Endothelial cell of umbilical vein (primary cell): ENCODE results near the gene FRY. TPM values are rescaled to one million over a fixed set of nuclear protein-coding genes. Genes with fewer than 3 reads are reported as not detected.

Experiments used
- BruUV-seq: library from RNA; stranded (reverse); fragments of 400-500 nt; replicated peaks from 2 replicates; lab custom pipeline; 2021; lab: Mats Ljungman, UMichigan
- CTCF ChIA-PET: fragments of 300-600, 350-600 bp; sonication (Branson Sonifier 250); formaldehyde crosslinking; loops from one replicate; lab custom pipeline; 2021; ENCODE audit warnings: antibody characterized with exemption, inconsistent platforms; lab: Charles Lee
- POLR2A ChIA-PET: fragments of 300-600, 350-600 bp; sonication (Branson Sonifier 250); formaldehyde crosslinking; loops from one replicate; lab custom pipeline; 2021; ENCODE audit warnings: antibody characterized with exemption, inconsistent platforms; lab: Charles Lee
- DNase-seq: peaks from one replicate; pipeline ENCODE4 v3.0.0-alpha.2; 2011; ENCODE audit warnings: low read depth, low spot score
- FAIRE-seq: peaks from 2 replicates; lab custom pipeline; 2011; peaks lifted over from hg19 to GRCh38; lab: Jason Lieb, UNC
- H2AFZ ChIP-seq: 2 replicates; pipeline ENCODE4 v1.6.0; 2012; ENCODE audit warnings: low read depth, low read length, control low read depth, inconsistent platforms
- H3K27ac ChIP-seq: 2 replicates; pipeline ENCODE4 v1.5.1; 2011; ENCODE audit warnings: low read depth, mild to moderate bottlenecking, control low read depth, low read length, moderate library complexity; ENCODE audit not compliant: insufficient read depth
- H3K27me3 ChIP-seq, 2 experiments: 2 replicates each; pipeline versions ENCODE4 v1.6.0 to v1.6.1; 2011; ENCODE audit warnings: low read length in 2 of 2, mixed read lengths in 1 of 2; ENCODE audit not compliant: control insufficient read depth in 2 of 2, insufficient read depth in 2 of 2
- H3K36me3 ChIP-seq, 2 experiments: 2 replicates in 1 of 2; 3 replicates in 1 of 2; pipeline ENCODE4 v1.5.1; 2011; ENCODE audit warnings: low read length in 2 of 2, mild to moderate bottlenecking in 1 of 2, moderate library complexity in 1 of 2; ENCODE audit not compliant: control insufficient read depth in 2 of 2, insufficient read depth in 2 of 2; ENCODE audit errors: extremely low read depth in 1 of 2
- H3K4me1 ChIP-seq: 3 replicates; pipeline ENCODE4 v1.5.1; 2011; ENCODE audit warnings: mild to moderate bottlenecking, low read length; ENCODE audit not compliant: control insufficient read depth, insufficient read depth; ENCODE audit errors: extremely low read depth
- H3K4me2 ChIP-seq: 2 replicates; pipeline ENCODE4 v1.6.1; 2011; ENCODE audit warnings: low read length, control low read depth, mixed read lengths; ENCODE audit not compliant: insufficient read depth
- H3K4me3 ChIP-seq, 3 experiments: fragments of 200-600 bp in 1 of 3; sonication (generic), shearing (Covaris generic) in 1 of 3; replicated peaks in 1 of 3; 2 replicates each; pipeline ENCODE4 v1.5.1; 2011 to 2016; ENCODE audit warnings: control low read depth in 3 of 3, low read length in 3 of 3, mild to moderate bottlenecking in 2 of 3, inconsistent platforms in 1 of 3, low read depth in 1 of 3, moderate library complexity in 1 of 3; ENCODE audit not compliant: insufficient read depth in 1 of 3
- H3K79me2 ChIP-seq: 2 replicates; pipeline ENCODE4 v1.6.0; 2012; ENCODE audit warnings: low read length, inconsistent platforms; ENCODE audit not compliant: control insufficient read depth, insufficient read depth
- H3K9ac ChIP-seq: replicated peaks from 2 replicates; pipeline ENCODE3; 2011; ENCODE audit warnings: low read length, control low read depth; ENCODE audit not compliant: insufficient read depth; ENCODE audit errors: extremely low read depth
- H3K9me1 ChIP-seq: replicated peaks from 3 replicates; pipeline ENCODE4 v1.6.0; 2011; ENCODE audit warnings: mild to moderate bottlenecking, low read length; ENCODE audit not compliant: control insufficient read depth, insufficient read depth; ENCODE audit errors: extremely low read depth
- H3K9me3 ChIP-seq: replicated peaks from 2 replicates; pipeline ENCODE4 v1.5.1; 2012; ENCODE audit warnings: low read length, inconsistent platforms; ENCODE audit not compliant: control insufficient read depth, insufficient read depth
- H4K20me1 ChIP-seq: replicated peaks from 2 replicates; pipeline ENCODE3; 2011; ENCODE audit warnings: mild to moderate bottlenecking, low read length; ENCODE audit not compliant: control insufficient read depth, insufficient read depth; ENCODE audit errors: extremely low read depth
- CTCF ChIP-seq, 2 donors: IDR thresholded peaks; 1 replicate in 1 of 2; 2 replicates in 1 of 2; pipeline ENCODE4 v1.5.1; 2011; ENCODE audit warnings: low read length in 2 of 2, mild to moderate bottlenecking in 2 of 2, moderate library complexity in 2 of 2, control low read depth in 1 of 2, inconsistent platforms in 1 of 2, low read depth in 1 of 2; ENCODE audit not compliant: insufficient read depth in 1 of 2; ENCODE audit errors: extremely low read depth in 1 of 2
- EZH2 ChIP-seq: IDR thresholded peaks from 2 replicates; pipeline ENCODE4 v1.6.1; 2012; ENCODE audit warnings: borderline replicate concordance, low read depth, mild to moderate bottlenecking, moderate library complexity, low read length, inconsistent platforms; ENCODE audit not compliant: severe bottlenecking
- FOS ChIP-seq: IDR thresholded peaks from 2 replicates; pipeline ENCODE4 v1.6.1; 2011; ENCODE audit warnings: mild to moderate bottlenecking, low read length, moderate library complexity, borderline replicate concordance; ENCODE audit not compliant: insufficient read depth
- GATA2 ChIP-seq: IDR thresholded peaks from 2 replicates; pipeline ENCODE4 v1.7.0; 2011; ENCODE audit warnings: low read depth, mild to moderate bottlenecking, moderate library complexity, mixed read lengths, low read length; ENCODE audit not compliant: insufficient read length, insufficient read depth
- JUN ChIP-seq: IDR thresholded peaks from 2 replicates; pipeline ENCODE4 v1.6.1; 2011; ENCODE audit warnings: borderline replicate concordance, low read depth; ENCODE audit not compliant: insufficient read length, insufficient read depth
- MAX ChIP-seq: IDR thresholded peaks from 2 replicates; pipeline ENCODE4 v1.6.1; 2011; ENCODE audit not compliant: insufficient read depth, insufficient read length
- MYC ChIP-seq: IDR thresholded peaks from one replicate; pipeline ENCODE4 v1.6.1; 2011; ENCODE audit warnings: mild to moderate bottlenecking, low read depth, low read length
- POLR2A ChIP-seq: IDR thresholded peaks from 2 replicates; pipeline ENCODE4 v1.6.1; 2012; ENCODE audit warnings: low read depth, mild to moderate bottlenecking, control low read depth, low read length
- POLR2AphosphoS5 ChIP-seq: IDR thresholded peaks from 2 replicates; pipeline ENCODE4 v1.6.1; 2012; ENCODE audit warnings: low read depth, mild to moderate bottlenecking, control low read depth, low read length, moderate library complexity; ENCODE audit not compliant: insufficient read depth
- dilution Hi-C: fragments of 300-500 bp; cut with MboI; formaldehyde crosslinking; loops from one replicate; pipeline ENCODE4 v1.15.0; 2019; ENCODE audit warnings: low sequenced_read_pairs; ENCODE audit not compliant: extremely low pct_ligation_motif_present
- intact Hi-C: fragments of 100-400 bp; cut with micrococcal nuclease; formaldehyde crosslinking; loops from one replicate; pipeline ENCODE4 v1.10.0; 2022
- polyA plus RNA-seq, 4 experiments: library from polyadenylated mRNA; depleted of rRNA in 3 of 4; stranded (reverse) in 3 of 4; unstranded in 1 of 4; fragments of >200 nt; gene quantifications; 2 replicates each; pipeline versions ENCODE4 v1.2.1 to v1.2.3, GENCODE V29; 2011 to 2012; ENCODE audit warnings: missing spikeins in 1 of 4
- total RNA-seq: library from RNA; stranded (reverse); gene quantifications from 2 replicates; pipeline ENCODE4 v1.2.3, GENCODE V29; 2021

The FRY gene
- total and polyA plus RNA-seq, 2 donors (not counting 3 experiments of a cell fraction or from before 2014, with no cell fraction given): 57.3 to 75.8 TPM

GRCh38 chr13:32259116-32259515 lies 227.5 kb downstream of the FRY start:
- Histone ChIP-seq H4K20me1 (no peaks in the 10 kb centered on the region), H3K27me3 (no peaks in the 10 kb centered on the region), H3K4me1 (peaks cover 73% of the 10 kb centered on the region), H3K36me3 (no peaks in the 10 kb centered on the region), H3K9ac (no peak overlapping the region), H3K4me2 (no peak overlapping the region), H3K27ac (no peak overlapping the region), H3K9me1 (no peaks in the 10 kb centered on the region), H3K79me2 (peaks cover 6% of the 10 kb centered on the region), H2AFZ (no peak overlapping the region), H3K9me3 (no peaks in the 10 kb centered on the region), H3K4me3 (no peak overlapping the region)
- intact Hi-C loops (no loop called here), dilution Hi-C loops (no loop called here)
- POLR2A ChIA-PET: no interaction called here
- TF ChIP-seq MAX (no peak), POLR2AphosphoS5 (no peak), CTCF (IDR thresholded peaks at IDR 0.05; ENCODE audit: extremely low read depth in 1 of 2, insufficient read depth in 1 of 2, low read depth in 1 of 2, low read length in 2 of 2) (no peak), GATA2 (no peak), MYC (no peak), POLR2A (no peak), EZH2 (no peak), JUN (no peak), FOS (no peak)
- BruUV-seq: no TSS peak
- FAIRE-seq (no peak), DNase-seq (no peak)
- CTCF ChIA-PET: interaction anchor here (1.4 to 3.8 kb wide), 2 partner anchors 13 to 17 kb away, joined by 3 to 31 read pairs; no protein-coding TSS in a partner anchor
